ENCODE data around the gene OPCML.

The OPCML gene

GRCh38 chr11:133082453-133082781 lies 449.9 kb downstream of the OPCML start:
- Histone ChIP-seq H4K20me1 (ENCODE audit: insufficient read depth, low read length, poor library complexity, severe bottlenecking) (no peaks in the 10 kb centered on the region), H3K4me2 (ENCODE audit: low read depth, low read length, poor library complexity, severe bottlenecking) (no peak overlapping the region), H3K4me1 (ENCODE audit: insufficient read depth, low read length, poor library complexity, severe bottlenecking) (no peaks in the 10 kb centered on the region), H3K9me2 (replicated peaks; ENCODE audit: low read depth, low read length) (no peaks in the 10 kb centered on the region), H3K9ac (ENCODE audit: low read depth, low read length, poor library complexity, severe bottlenecking) (no peak overlapping the region), H3K27me3 (ENCODE audit: insufficient read depth, low read length, poor library complexity, severe bottlenecking) (no peaks in the 10 kb centered on the region), H3K9me3 (ENCODE audit: insufficient read depth, low read depth, low read length) (no peaks in the 10 kb centered on the region), H3K79me2 (ENCODE audit: insufficient read depth, low read length) (no peaks in the 10 kb centered on the region), H3K4me3 (ENCODE audit: low read length, poor library complexity, severe bottlenecking) (no peak overlapping the region), H3K36me3 (ENCODE audit: insufficient read depth, low read length) (no peaks in the 10 kb centered on the region), H3F3A (ENCODE audit: low read depth) (no peaks in the 10 kb centered on the region), H2AFZ (ENCODE audit: low read length) (no peak overlapping the region)
- no peak for TF ChIP-seq EZH2phosphoT487 (IDR thresholded peaks at IDR 0.05; ENCODE audit: borderline replicate concordance)
- no peak for TF ChIP-seq CTCF (conservative IDR thresholded peaks at IDR 0.05; ENCODE audit: low read length)

- Histone ChIP-seq H3K9me3 (ENCODE audit: insufficient read depth, low read depth, low read length) (no peaks in the 10 kb centered on the region), H3K4me1 (ENCODE audit: insufficient read depth, low read length, poor library complexity, severe bottlenecking) (no peaks in the 10 kb centered on the region), H2AFZ (ENCODE audit: low read length) (no peak overlapping the region), H3K9me2 (replicated peaks; ENCODE audit: low read depth, low read length) (no peaks in the 10 kb centered on the region), H3F3A (ENCODE audit: low read depth) (no peaks in the 10 kb centered on the region), H4K20me1 (ENCODE audit: insufficient read depth, low read length, poor library complexity, severe bottlenecking) (no peaks in the 10 kb centered on the region), H3K36me3 (ENCODE audit: insufficient read depth, low read length) (no peaks in the 10 kb centered on the region), H3K4me3 (ENCODE audit: low read length, poor library complexity, severe bottlenecking) (no peak overlapping the region), H3K79me2 (ENCODE audit: insufficient read depth, low read length) (no peaks in the 10 kb centered on the region), H3K4me2 (ENCODE audit: low read depth, low read length, poor library complexity, severe bottlenecking) (no peak overlapping the region), H3K27me3 (ENCODE audit: insufficient read depth, low read length, poor library complexity, severe bottlenecking) (no peaks in the 10 kb centered on the region), H3K9ac (ENCODE audit: low read depth, low read length, poor library complexity, severe bottlenecking) (no peak overlapping the region)
- TF ChIP-seq EZH2phosphoT487 (IDR thresholded peaks at IDR 0.05; ENCODE audit: borderline replicate concordance) (no peak), CTCF (conservative IDR thresholded peaks at IDR 0.05; ENCODE audit: low read length) (no peak)
Observed at GRCh38 chr11:133081730-133082452, 450.4 kb downstream of the OPCML start.

- TF ChIP-seq EZH2phosphoT487 (IDR thresholded peaks at IDR 0.05; ENCODE audit: borderline replicate concordance) = no peak
- no peak for TF ChIP-seq CTCF (conservative IDR thresholded peaks at IDR 0.05; ENCODE audit: low read length)
Observed at GRCh38 chr11:133081020-133081419, 451.3 kb downstream of the OPCML start.

More at GRCh38 chr11:133081020-133081419, 451.3 kb downstream of the OPCML start:
- H3K9me3 ChIP-seq (ENCODE audit: insufficient read depth, low read depth, low read length) = no peaks in the 10 kb centered on the region
- H3K9me2 ChIP-seq (replicated peaks; ENCODE audit: low read depth, low read length) = no peaks in the 10 kb centered on the region
- H3F3A ChIP-seq (ENCODE audit: low read depth) = no peaks in the 10 kb centered on the region
- H3K36me3 ChIP-seq (ENCODE audit: insufficient read depth, low read length) = no peaks in the 10 kb centered on the region
- H3K4me2 ChIP-seq (ENCODE audit: low read depth, low read length, poor library complexity, severe bottlenecking) = no peak overlapping the region
- H3K4me1 ChIP-seq (ENCODE audit: insufficient read depth, low read length, poor library complexity, severe bottlenecking) = no peaks in the 10 kb centered on the region
- no peak overlapping the region for H3K4me3 ChIP-seq (ENCODE audit: low read length, poor library complexity, severe bottlenecking)
- H4K20me1 ChIP-seq (ENCODE audit: insufficient read depth, low read length, poor library complexity, severe bottlenecking) = no peaks in the 10 kb centered on the region
- H2AFZ ChIP-seq (ENCODE audit: low read length) = no peak overlapping the region
- no peak overlapping the region for H3K9ac ChIP-seq (ENCODE audit: low read depth, low read length, poor library complexity, severe bottlenecking)
- no peaks in the 10 kb centered on the region for H3K27me3 ChIP-seq (ENCODE audit: insufficient read depth, low read length, poor library complexity, severe bottlenecking)
- H3K79me2 ChIP-seq (ENCODE audit: insufficient read depth, low read length) = no peaks in the 10 kb centered on the region
